PFSK-1 (cell line): ENCODE measurements around the gene ACP5.
A peak's percentile ranks its signal among the peaks of the same experiment; 100 is the strongest.

ENCODE experiments used
- FOXP2 ChIP-seq: optimal IDR thresholded peaks from 2 replicates; pipeline ENCODE3; 2011; ENCODE audit warnings: borderline replicate concordance, control low read depth, inconsistent platforms; ENCODE audit not compliant: insufficient read depth; ENCODE audit errors: extremely low read length, extremely low read depth
- POLR2AphosphoS5 ChIP-seq: IDR thresholded peaks from 2 replicates; pipeline ENCODE4 v1.6.1; 2012; ENCODE audit warnings: low read depth, mild to moderate bottlenecking, control low read depth, low read length, moderate library complexity
- REST ChIP-seq, 2 experiments: IDR thresholded peaks; 2 replicates each; pipeline versions ENCODE4 v1.6.1 to v1.8.0; 2011 to 2012; ENCODE audit warnings: low read depth in 2 of 2, low read length in 2 of 2, control low read depth in 1 of 2, inconsistent platforms in 1 of 2, mild to moderate bottlenecking in 1 of 2, moderate library complexity in 1 of 2; ENCODE audit not compliant: insufficient read depth in 1 of 2
- SIN3A ChIP-seq: IDR thresholded peaks from 2 replicates; pipeline ENCODE4 v1.6.1; 2012; ENCODE audit warnings: mild to moderate bottlenecking, low read length, moderate library complexity, borderline replicate concordance; ENCODE audit not compliant: insufficient read depth
- TAF1 ChIP-seq: IDR thresholded peaks from 2 replicates; pipeline ENCODE4 v1.6.1; 2012; ENCODE audit warnings: low read length, control low read depth, borderline replicate concordance; ENCODE audit not compliant: insufficient read depth

Gene ACP5

GRCh38 chr19:11598103-11598483 lies 20.6 kb upstream of the ACP5 start:
- TF ChIP-seq REST (IDR thresholded peaks at IDR 0.05; ENCODE audit: insufficient read depth in 1 of 2, low read depth in 2 of 2, low read length in 2 of 2), result no peak

DNA sequence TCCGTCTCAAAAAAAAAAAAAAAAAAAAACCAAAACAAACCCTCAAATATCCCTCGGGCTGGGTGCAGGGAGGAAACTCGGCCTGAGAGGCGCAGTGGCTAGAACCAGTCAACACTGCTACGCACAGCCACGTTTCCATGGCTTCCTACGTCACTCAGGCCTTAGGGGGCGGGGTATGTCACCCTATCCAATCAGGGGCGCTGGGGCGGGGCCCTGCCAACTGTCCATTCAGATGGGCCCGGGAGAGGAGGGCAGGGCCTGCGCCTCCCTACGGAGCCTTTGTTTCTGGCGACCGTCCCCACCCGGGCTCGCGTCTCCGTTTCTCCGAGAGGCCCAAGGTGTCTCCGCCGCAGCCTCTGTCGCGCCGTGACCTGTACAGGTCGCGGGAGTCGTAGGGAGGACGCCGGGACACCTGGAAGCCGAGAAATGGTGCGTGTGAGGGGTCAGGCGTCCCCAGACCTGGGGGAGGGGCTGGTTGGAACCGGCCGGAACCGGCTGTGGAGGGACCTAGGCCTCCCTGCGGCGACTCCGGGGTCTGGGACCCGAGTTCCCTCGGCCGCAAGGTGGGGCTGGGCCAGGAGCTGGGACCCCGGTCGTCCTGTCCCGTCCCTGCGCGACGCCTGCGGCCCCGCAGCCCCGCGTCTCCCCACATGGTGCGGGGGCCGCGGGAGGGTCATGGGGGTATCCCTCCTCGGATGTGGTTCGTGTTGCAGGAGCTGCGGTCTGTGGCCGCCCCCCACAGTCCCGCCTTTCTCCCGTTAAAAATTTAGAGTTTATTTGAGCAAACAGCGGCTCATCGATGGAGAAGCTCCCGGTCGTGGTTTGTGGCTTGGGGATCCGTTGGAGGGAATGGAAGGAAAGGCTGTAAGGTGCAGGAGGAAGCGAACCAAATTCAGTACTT lies 20.0 kb upstream of the ACP5 start, which contains the start of gene ZNF627:
ZNF627 (plus strand) TSS at position 282 of the 901 bp plus-strand sequence; CDS start at position 427, 145 bp downstream.
- TF ChIP-seq SIN3A, result no peak
- peak; percentile 86 for TF ChIP-seq TAF1
- peak; percentile 70 for TF ChIP-seq FOXP2
- TF ChIP-seq REST (IDR thresholded peaks at IDR 0.05; ENCODE audit: insufficient read depth in 1 of 2, low read depth in 2 of 2, low read length in 2 of 2), result no peak
- peak; percentile 96 for TF ChIP-seq POLR2AphosphoS5

- TF ChIP-seq POLR2AphosphoS5 (no peak), FOXP2 (no peak), SIN3A (no peak), TAF1 (no peak), REST (IDR thresholded peaks at IDR 0.05; ENCODE audit: insufficient read depth in 1 of 2, low read depth in 2 of 2, low read length in 2 of 2) (no peak)
These were observed 18.7 kb upstream of the ACP5 start for GRCh38 chr19:11596156-11596555.

DNA sequence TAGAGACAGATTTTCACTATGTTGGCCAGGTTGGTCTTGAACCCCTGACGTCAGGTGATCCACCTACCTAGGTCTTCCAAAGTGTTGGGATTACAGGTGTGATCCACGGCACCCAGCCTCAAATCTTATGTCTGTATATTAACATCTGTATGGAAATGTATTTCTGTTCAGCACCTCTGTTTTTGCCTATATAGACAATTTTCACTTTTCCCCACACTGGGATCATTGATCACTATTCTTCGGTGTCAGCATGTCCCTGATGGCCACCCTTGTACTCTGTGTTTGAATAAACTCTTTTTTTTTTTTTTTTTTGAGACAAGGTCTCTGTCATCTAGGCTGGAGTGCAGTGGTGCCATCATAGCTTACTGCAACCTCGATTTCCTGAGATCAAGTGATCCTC lies 16.6 kb upstream of the ACP5 start:
- TF ChIP-seq FOXP2, result no peak
- no peak for TF ChIP-seq POLR2AphosphoS5
- no peak for TF ChIP-seq TAF1
- no peak for TF ChIP-seq REST (IDR thresholded peaks at IDR 0.05; ENCODE audit: insufficient read depth in 1 of 2, low read depth in 2 of 2, low read length in 2 of 2)
